Progenitor cell of endocrine pancreas (in vitro differentiated cells): Measurements from ENCODE around the gene EQTN. TPM values are rescaled to one million over a fixed set of nuclear protein-coding genes. Genes with fewer than 3 reads are reported as not detected.

Experiments
- DNase-seq: peaks from one replicate; pipeline ENCODE4 v3.0.0; 2021; ENCODE audit warnings: low spot score; ENCODE audit not compliant: unreplicated experiment
- H3K27ac Mint-ChIP-seq: 2 replicates; pipeline ENCODE4 v1.8.0; 2021; ENCODE audit warnings: mild to moderate bottlenecking, moderate library complexity, mixed read lengths
- H3K27me3 Mint-ChIP-seq: 2 replicates; pipeline ENCODE4 v1.8.0; 2021; ENCODE audit warnings: mixed read lengths
- H3K36me3 Mint-ChIP-seq: 2 replicates; pipeline ENCODE4 v1.8.0; 2022; ENCODE audit warnings: mixed read lengths; ENCODE audit not compliant: insufficient read depth
- H3K4me1 Mint-ChIP-seq: 2 replicates; pipeline ENCODE4 v1.8.0; 2021; ENCODE audit warnings: low read depth, mixed read lengths
- H3K4me3 Mint-ChIP-seq: 2 replicates; pipeline ENCODE4 v1.8.0; 2021; ENCODE audit warnings: low read depth, mild to moderate bottlenecking, moderate library complexity, mixed read lengths
- H3K9me3 Mint-ChIP-seq: 2 replicates; pipeline ENCODE4 v1.8.0; 2021; ENCODE audit warnings: low read depth, mixed read lengths
- CTCF ChIP-seq: fragments of 200-600 bp; sonication (generic); IDR thresholded peaks from one replicate; pipeline ENCODE4 v1.5.0; 2021; ENCODE audit warnings: antibody characterized with exemption, mild to moderate bottlenecking; ENCODE audit not compliant: unreplicated experiment
- long read RNA-seq: library from polyadenylated mRNA; unstranded; transcript quantifications from one replicate; pipeline ENCODE4 v2.0.0, GENCODE V29; 2020
- total RNA-seq: library from RNA; stranded (reverse); gene quantifications from 2 replicates; pipeline ENCODE4 v1.2.1, GENCODE V29; 2021

Gene EQTN
- total RNA-seq: 1.1 and 1.4 TPM in 2 replicates
- long read RNA-seq, partial matches to known transcripts: 0 of 1 reads
- long read RNA-seq, other reads (novel, unspliced or antisense): 1 of 1 reads

- no peaks in the 10 kb centered on the region for H3K9me3 Mint-ChIP-seq
- peaks cover 3% of the 10 kb centered on the region for H3K27me3 Mint-ChIP-seq
- no peak for DNase-seq
- no peak within 1 kb of the TSS for H3K4me3 Mint-ChIP-seq
- no peak within 1 kb of the TSS for H3K27ac Mint-ChIP-seq
- no peak for TF ChIP-seq CTCF
- H3K4me1 Mint-ChIP-seq: no peaks in the 10 kb centered on the region
- H3K36me3 Mint-ChIP-seq: no peaks in the 10 kb centered on the region
These were observed at the start of gene EQTN for GRCh38 chr9:27297050-27297449. Gene EQTN (minus strand): TSS chr9:27297150. CDS start chr9:27297055, 95 bp downstream.

GRCh38 chr9:27344776-27345175, 47.8 kb upstream of the EQTN start:
- peaks cover 10% of the 10 kb centered on the region for H3K36me3 Mint-ChIP-seq
- peaks cover 6% of the 10 kb centered on the region for H3K4me1 Mint-ChIP-seq
- DNase-seq: no peak
- H3K4me3 Mint-ChIP-seq: no peak overlapping the region
- H3K9me3 Mint-ChIP-seq: no peaks in the 10 kb centered on the region
- TF ChIP-seq CTCF: no peak
- no peak overlapping the region for H3K27ac Mint-ChIP-seq
- no peaks in the 10 kb centered on the region for H3K27me3 Mint-ChIP-seq

- Mint-ChIP-seq H3K36me3 (peaks cover 5% of the 10 kb centered on the region), H3K9me3 (no peaks in the 10 kb centered on the region), H3K27me3 (no peaks in the 10 kb centered on the region), H3K4me1 (peaks cover 6% of the 10 kb centered on the region), H3K4me3 (no peak overlapping the region), H3K27ac (no peak overlapping the region)
- TF ChIP-seq CTCF: no peak
- DNase-seq: no peak
These were observed 44.8 kb upstream of the EQTN start for GRCh38 chr9:27341545-27342294.

- H3K9me3 Mint-ChIP-seq: no peaks in the 10 kb centered on the region
- no peaks in the 10 kb centered on the region for H3K27me3 Mint-ChIP-seq
- no peak overlapping the region for H3K4me3 Mint-ChIP-seq
- H3K4me1 Mint-ChIP-seq: peaks cover 6% of the 10 kb centered on the region
- DNase-seq: no peak
- no peak overlapping the region for H3K27ac Mint-ChIP-seq
- H3K36me3 Mint-ChIP-seq: peaks cover 5% of the 10 kb centered on the region
- TF ChIP-seq CTCF: no peak
These were observed 44.1 kb upstream of the EQTN start for GRCh38 chr9:27340961-27341511.

GRCh38 chr9:27340285-27340674, 43.3 kb upstream of the EQTN start:
- peaks cover 6% of the 10 kb centered on the region for H3K4me1 Mint-ChIP-seq
- no peak for DNase-seq
- no peak overlapping the region for H3K4me3 Mint-ChIP-seq
- H3K36me3 Mint-ChIP-seq: peaks cover 5% of the 10 kb centered on the region
- H3K27me3 Mint-ChIP-seq: no peaks in the 10 kb centered on the region
- H3K9me3 Mint-ChIP-seq: no peaks in the 10 kb centered on the region
- no peak for TF ChIP-seq CTCF
- peak overlapping the region; percentile 57 for H3K27ac Mint-ChIP-seq
